VCaP (cell line): ENCODE data around the gene IRGQ.
A peak's percentile ranks its signal among the peaks of the same experiment; 100 is the strongest.

Experiments
- H3K27ac ChIP-seq: fragments of 450-650 bp; 2 replicates; pipeline ENCODE4 v1.5.1; 2017
- TF ChIP-seq, protein P1 (sequence below): fragments of 450-650 bp; conservative IDR thresholded peaks from 2 replicates; pipeline ENCODE4 v1.5.1; 2017; ENCODE audit warnings: mild to moderate bottlenecking, moderate library complexity

The IRGQ gene

DNA sequence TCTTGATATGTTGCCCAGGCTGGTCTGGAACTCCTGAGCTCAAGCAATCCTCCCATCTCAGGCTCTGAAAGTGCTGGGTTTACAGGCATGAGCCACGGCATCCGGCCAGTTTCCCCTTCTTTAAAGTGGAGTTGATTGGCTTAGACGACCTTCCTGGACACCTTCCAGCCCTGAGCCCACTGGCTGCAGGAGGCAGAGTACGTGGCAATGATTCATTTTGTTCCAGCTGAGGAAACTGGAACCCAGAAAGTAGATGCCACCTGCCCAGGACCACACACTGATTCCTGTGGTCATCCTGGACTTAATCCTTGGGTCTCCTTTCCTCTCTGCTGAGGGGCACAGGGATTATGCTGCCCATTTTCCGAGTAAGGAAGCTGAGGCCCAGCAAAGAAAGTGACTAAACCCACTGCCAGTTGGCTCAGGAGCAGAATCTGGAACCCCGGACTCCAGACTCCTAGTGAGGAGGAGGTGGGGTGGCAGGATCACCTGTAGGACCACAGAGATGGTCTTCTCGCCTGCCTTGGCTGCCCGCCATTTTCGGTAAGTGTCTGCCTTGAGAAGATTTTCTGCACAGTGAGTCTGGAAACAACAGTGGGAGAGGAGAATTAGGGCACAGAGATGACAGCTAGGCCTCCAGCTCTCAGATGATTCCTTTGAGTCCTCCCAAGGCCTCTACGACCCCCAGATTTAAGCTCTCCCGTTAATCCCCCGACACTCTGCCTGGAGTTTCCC, 21.3 kb downstream of the IRGQ start:
- H3K27ac ChIP-seq: peak overlapping the region; percentile 88
- TF ChIP-seq, protein P1, sequence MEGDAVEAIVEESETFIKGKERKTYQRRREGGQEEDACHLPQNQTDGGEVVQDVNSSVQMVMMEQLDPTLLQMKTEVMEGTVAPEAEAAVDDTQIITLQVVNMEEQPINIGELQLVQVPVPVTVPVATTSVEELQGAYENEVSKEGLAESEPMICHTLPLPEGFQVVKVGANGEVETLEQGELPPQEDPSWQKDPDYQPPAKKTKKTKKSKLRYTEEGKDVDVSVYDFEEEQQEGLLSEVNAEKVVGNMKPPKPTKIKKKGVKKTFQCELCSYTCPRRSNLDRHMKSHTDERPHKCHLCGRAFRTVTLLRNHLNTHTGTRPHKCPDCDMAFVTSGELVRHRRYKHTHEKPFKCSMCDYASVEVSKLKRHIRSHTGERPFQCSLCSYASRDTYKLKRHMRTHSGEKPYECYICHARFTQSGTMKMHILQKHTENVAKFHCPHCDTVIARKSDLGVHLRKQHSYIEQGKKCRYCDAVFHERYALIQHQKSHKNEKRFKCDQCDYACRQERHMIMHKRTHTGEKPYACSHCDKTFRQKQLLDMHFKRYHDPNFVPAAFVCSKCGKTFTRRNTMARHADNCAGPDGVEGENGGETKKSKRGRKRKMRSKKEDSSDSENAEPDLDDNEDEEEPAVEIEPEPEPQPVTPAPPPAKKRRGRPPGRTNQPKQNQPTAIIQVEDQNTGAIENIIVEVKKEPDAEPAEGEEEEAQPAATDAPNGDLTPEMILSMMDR: no peak

DNA sequence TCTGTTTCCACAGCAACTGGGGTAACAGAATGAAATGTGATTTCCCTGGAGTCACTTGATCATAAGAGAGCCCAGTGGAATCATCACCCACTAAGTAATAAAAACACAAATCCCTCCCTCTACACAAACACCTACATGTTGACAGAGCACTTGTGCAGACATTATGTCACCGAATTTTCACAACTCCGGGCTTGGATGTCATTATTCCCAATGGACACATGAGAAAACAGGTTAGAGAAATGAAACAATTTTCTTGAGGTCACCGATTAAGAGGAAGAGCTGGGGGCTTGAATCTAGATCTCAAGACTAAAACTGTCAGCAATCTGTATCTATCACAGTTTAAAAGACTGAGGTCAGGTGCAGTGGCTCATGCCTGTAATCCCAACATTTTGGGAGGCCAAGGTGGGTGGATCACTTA, 23.8 kb downstream of the IRGQ start:
- no peak overlapping the region for H3K27ac ChIP-seq
- TF ChIP-seq, protein P1: no peak

DNA sequence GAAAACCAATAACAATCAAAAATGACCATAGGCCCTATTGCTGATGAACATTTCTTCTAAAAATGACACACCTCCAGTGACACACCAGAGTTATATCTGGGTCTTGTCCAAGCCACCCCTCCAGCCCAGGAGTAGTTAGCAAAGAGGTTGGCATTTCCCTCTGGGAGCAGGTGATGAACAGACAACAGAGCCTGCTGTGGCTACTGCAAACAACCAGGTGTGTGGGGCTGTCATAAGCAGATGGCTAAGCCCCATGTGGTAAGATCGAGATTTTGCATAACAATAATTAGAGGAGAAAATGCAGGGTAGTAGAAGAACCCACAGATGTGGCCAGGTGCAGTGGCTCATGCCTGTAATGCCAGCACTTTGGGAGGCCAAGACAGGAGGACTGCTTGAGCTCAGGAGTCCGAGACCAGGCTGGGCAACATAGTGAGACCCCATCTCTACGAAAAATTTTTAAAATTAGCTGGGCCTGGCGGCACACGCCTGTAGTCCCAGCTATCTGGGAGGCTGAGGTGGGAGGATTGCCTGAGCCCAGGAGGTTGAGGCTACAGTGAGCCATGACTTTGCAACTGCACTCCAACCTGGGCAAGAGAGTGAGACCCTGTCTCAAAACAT, 25.7 kb downstream of the IRGQ start:
- H3K27ac ChIP-seq: no peak overlapping the region
- TF ChIP-seq, protein P1: no peak

DNA sequence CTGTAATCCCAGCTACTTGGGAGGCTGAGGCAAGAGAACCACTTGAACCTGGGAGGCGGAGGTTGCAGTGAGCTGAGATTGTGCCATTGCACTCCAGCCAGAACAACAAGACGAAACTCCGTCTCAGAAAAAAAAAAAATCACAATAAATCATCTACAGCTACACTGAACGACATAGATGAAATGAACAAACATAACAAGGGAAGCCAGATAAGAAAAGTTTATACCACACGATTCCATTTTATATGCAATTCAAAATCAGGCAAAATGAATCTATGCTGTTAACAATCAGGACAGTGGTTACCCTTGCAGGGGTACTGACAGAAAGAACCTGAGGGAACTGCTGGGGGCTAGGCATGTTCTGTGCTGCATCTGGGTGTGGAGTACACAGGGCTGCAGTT, 26.3 kb downstream of the IRGQ start:
- H3K27ac ChIP-seq: no peak overlapping the region
- TF ChIP-seq, protein P1: no peak

DNA sequence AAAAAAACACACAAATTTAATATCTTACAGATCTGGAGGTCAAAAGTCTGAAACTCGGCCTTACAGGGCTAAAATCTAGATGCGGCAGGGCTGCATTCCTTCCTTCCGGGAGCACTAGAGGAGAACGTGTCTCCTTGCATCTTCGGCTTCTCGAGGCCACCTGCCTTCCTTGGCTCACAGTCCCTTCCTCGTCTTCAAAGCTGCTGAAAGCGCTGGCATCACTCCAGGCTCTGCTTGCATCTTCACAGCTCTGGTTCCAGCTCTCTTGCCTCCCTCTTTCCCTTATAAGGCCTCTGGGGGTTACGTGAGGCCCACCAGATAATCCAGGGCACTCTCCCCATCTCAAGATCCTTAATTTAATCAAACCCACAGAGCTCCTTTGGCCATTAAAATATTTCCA, 31.1 kb downstream of the IRGQ start:
- TF ChIP-seq, protein P1: no peak
- H3K27ac ChIP-seq: no peak overlapping the region

DNA sequence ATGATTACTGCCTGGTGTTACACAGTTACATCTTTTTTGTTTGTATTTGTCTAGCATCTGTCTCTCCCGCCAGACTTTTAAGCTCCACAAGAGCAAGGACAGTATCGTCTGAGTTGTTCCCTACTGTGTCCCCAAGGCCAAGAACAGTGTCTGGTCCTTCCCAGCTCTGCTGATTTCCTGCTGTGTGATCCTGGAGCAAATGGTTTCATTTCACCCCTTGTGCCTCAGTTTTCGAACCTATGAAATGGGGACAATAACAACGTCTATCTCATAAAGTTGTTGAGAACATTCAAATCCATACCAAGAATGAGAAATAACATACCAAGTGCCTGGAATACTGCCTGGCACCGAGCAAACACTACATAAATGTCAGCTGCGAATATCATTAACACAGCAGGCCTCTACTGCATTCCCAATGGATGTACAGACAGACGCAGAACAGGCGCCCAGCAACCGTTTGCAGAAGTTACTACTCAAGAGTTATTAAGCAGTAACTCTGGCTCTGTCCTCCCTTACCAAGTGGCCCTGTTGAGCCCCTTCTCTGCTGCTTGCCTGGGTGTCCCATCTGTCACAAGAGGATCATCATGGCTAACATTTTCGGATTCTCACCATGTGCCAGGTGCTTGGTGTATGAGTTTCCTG, 32.0 kb downstream of the IRGQ start:
- no peak overlapping the region for H3K27ac ChIP-seq
- TF ChIP-seq, protein P1: no peak

DNA sequence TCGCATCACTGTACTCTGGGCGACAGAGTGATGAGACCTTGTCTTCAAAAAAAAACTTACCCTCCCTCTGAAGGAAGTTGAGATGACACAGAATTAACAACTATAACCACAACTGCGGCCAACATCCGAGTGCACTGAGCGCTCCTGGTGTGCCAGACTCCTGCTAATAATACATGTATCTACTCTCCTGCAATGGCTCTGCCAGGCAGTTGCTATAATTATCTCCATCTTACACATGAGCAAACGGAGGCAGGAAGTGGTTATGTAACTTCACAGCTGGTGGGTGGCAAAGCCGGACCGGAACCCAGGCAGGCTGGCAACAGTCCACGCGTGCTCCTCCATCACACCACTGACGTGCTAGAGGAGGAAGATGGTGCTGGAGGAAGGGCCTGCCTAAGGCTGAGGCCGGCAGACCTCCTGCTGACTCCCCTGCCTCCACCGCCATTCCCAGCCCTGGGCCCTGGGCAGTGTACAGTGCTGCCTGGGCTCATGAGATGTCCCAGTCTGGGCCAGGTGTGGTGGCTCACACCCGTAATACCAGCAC, 33.2 kb downstream of the IRGQ start:
- TF ChIP-seq, protein P1: no peak
- no peak overlapping the region for H3K27ac ChIP-seq
